Neural cell (in vitro differentiated cells): ENCODE data around the gene DCP1A. TPM values are rescaled to one million over a fixed set of nuclear protein-coding genes. Genes with fewer than 3 reads are reported as not detected.

Experiments
- H2AFZ ChIP-seq: fragments of 200-600, 300-800 bp; sonication (generic), shearing (Covaris generic); 2 replicates; pipeline ENCODE4 v1.6.0; 2014; ENCODE audit warnings: low read depth, mild to moderate bottlenecking, antibody characterized with exemption, low read length, moderate library complexity
- H3F3A ChIP-seq: fragments of 200-600 bp; shearing (Covaris generic); 2 replicates; pipeline ENCODE4 v1.6.1; 2016; ENCODE audit warnings: mild to moderate bottlenecking, moderate library complexity, mixed read lengths, antibody characterized with exemption, low read length; ENCODE audit not compliant: insufficient read depth, poor library complexity, severe bottlenecking
- H3K27ac ChIP-seq: fragments of 200-600, 300-800 bp; sonication (generic), shearing (Covaris generic); 2 replicates; pipeline ENCODE4 v1.5.1; 2014; ENCODE audit warnings: mild to moderate bottlenecking, low read length, moderate library complexity
- H3K27me3 ChIP-seq: fragments of 300-800, 200-600 bp; sonication (generic), shearing (Covaris generic); 2 replicates; pipeline ENCODE4 v1.6.0; 2014; ENCODE audit warnings: mild to moderate bottlenecking, low read depth, low read length, moderate library complexity; ENCODE audit not compliant: insufficient read depth
- H3K36me3 ChIP-seq: fragments of 300-800, 200-600 bp; sonication (generic), shearing (Covaris generic); 2 replicates; pipeline ENCODE4 v1.5.1; 2014; ENCODE audit warnings: mild to moderate bottlenecking, antibody characterized with exemption, low read length, moderate library complexity; ENCODE audit not compliant: insufficient read depth
- H3K4me2 ChIP-seq: fragments of 300-800, 200-600 bp; sonication (generic), shearing (Covaris generic); 2 replicates; pipeline ENCODE4 v1.6.0; 2014; ENCODE audit warnings: mild to moderate bottlenecking, low read length
- H3K4me3 ChIP-seq: fragments of 300-800, 200-600 bp; sonication (generic), shearing (Covaris generic); 2 replicates; pipeline ENCODE4 v1.5.1; 2014; ENCODE audit warnings: mild to moderate bottlenecking, low read length, moderate library complexity
- H3K79me2 ChIP-seq: fragments of 200-600 bp; shearing (Covaris generic); replicated peaks from 2 replicates; pipeline ENCODE4 v1.6.0; 2014; ENCODE audit warnings: mild to moderate bottlenecking, low read length, moderate library complexity; ENCODE audit not compliant: insufficient read depth
- H3K9ac ChIP-seq: fragments of 300-800, 200-600 bp; sonication (generic), shearing (Covaris generic); 2 replicates; pipeline ENCODE4 v1.6.1; 2016; ENCODE audit warnings: mild to moderate bottlenecking, low read length, mixed read lengths
- H3K9me2 ChIP-seq: fragments of 200-600 bp; shearing (Covaris generic); 2 replicates; pipeline ENCODE4 v1.6.1; 2016; ENCODE audit warnings: mild to moderate bottlenecking, low read length, mixed read lengths; ENCODE audit not compliant: insufficient read depth
- H3K9me3 ChIP-seq: fragments of 200-600, 300-800 bp; sonication (generic), shearing (Covaris generic); 2 replicates; pipeline ENCODE4 v1.6.1; 2016; ENCODE audit warnings: mild to moderate bottlenecking, mixed run types, low read length, moderate library complexity, mixed read lengths
- H4K20me1 ChIP-seq: fragments of 200-600 bp; shearing (Covaris generic); 2 replicates; pipeline ENCODE4 v1.6.1; 2016; ENCODE audit warnings: mild to moderate bottlenecking, mixed run types; ENCODE audit not compliant: insufficient read depth
- CTCF ChIP-seq: fragments of 450-650 bp; IDR thresholded peaks from 2 replicates; pipeline ENCODE4 v1.5.1; 2014; ENCODE audit warnings: antibody characterized with exemption, mild to moderate bottlenecking, moderate library complexity; ENCODE audit not compliant: poor library complexity, severe bottlenecking
- EP300 ChIP-seq: fragments of 450-650 bp; conservative IDR thresholded peaks from 2 replicates; pipeline ENCODE4 v1.6.1; 2014; ENCODE audit warnings: antibody characterized with exemption, mild to moderate bottlenecking, moderate library complexity; ENCODE audit not compliant: poor library complexity, severe bottlenecking
- EZH2 ChIP-seq: fragments of 200-600, 300-800 bp; shearing (Covaris generic), sonication (generic); IDR thresholded peaks from 2 replicates; pipeline ENCODE4 v1.6.1; 2014; ENCODE audit warnings: antibody characterized with exemption, low read length, borderline replicate concordance, mild to moderate bottlenecking; ENCODE audit not compliant: insufficient read depth, poor library complexity, severe bottlenecking
- MXI1 ChIP-seq: fragments of 450-650 bp; conservative IDR thresholded peaks from 2 replicates; pipeline ENCODE4 v1.6.1; 2014; ENCODE audit warnings: antibody characterized with exemption, mild to moderate bottlenecking; ENCODE audit not compliant: poor library complexity, severe bottlenecking
- POLR2AphosphoS5 ChIP-seq: IDR thresholded peaks from 2 replicates; pipeline ENCODE4 v1.6.1; 2012
- RAD21 ChIP-seq: fragments of 450-650 bp; conservative IDR thresholded peaks from 2 replicates; pipeline ENCODE4 v1.6.1; 2014; ENCODE audit warnings: antibody characterized with exemption, mild to moderate bottlenecking, moderate library complexity
- REST ChIP-seq: IDR thresholded peaks from 2 replicates; pipeline ENCODE4 v1.6.1; 2012; ENCODE audit warnings: borderline replicate concordance
- SMC3 ChIP-seq: fragments of 450-650 bp; conservative IDR thresholded peaks from 2 replicates; pipeline ENCODE4 v1.6.1; 2014; ENCODE audit warnings: antibody characterized with exemption, mild to moderate bottlenecking, moderate library complexity; ENCODE audit not compliant: poor library complexity
- TAF1 ChIP-seq: IDR thresholded peaks from 2 replicates; pipeline ENCODE4 v1.6.1; 2012; ENCODE audit warnings: low read depth
- polyA plus RNA-seq: library from polyadenylated mRNA; depleted of rRNA; stranded (reverse); fragments of >200 nt; gene quantifications from 2 replicates; pipeline ENCODE4 v1.2.3, GENCODE V29; 2014

The DCP1A gene
- polyA plus RNA-seq, 1 donor from 2014 or later: 12.5 TPM

- no peaks in the 10 kb centered on the region for H4K20me1 ChIP-seq
- H3K27ac ChIP-seq: no peak overlapping the region
- no peaks in the 10 kb centered on the region for H3K79me2 ChIP-seq
- H2AFZ ChIP-seq: no peak overlapping the region
- H3K4me3 ChIP-seq: no peak overlapping the region
- H3K36me3 ChIP-seq: no peaks in the 10 kb centered on the region
- TF ChIP-seq CTCF (no peak), EP300 (no peak), REST (no peak), POLR2AphosphoS5 (no peak), MXI1 (no peak), TAF1 (no peak), EZH2 (no peak), RAD21 (no peak), SMC3 (no peak)
- H3K9ac ChIP-seq: no peak overlapping the region
- no peak overlapping the region for H3K4me2 ChIP-seq
- no peaks in the 10 kb centered on the region for H3F3A ChIP-seq
- H3K9me3 ChIP-seq: no peaks in the 10 kb centered on the region
- H3K27me3 ChIP-seq: no peaks in the 10 kb centered on the region
- no peaks in the 10 kb centered on the region for H3K9me2 ChIP-seq
Measured at GRCh38 chr3:53234841-53235232, 112.5 kb downstream of the DCP1A start.

DNA sequence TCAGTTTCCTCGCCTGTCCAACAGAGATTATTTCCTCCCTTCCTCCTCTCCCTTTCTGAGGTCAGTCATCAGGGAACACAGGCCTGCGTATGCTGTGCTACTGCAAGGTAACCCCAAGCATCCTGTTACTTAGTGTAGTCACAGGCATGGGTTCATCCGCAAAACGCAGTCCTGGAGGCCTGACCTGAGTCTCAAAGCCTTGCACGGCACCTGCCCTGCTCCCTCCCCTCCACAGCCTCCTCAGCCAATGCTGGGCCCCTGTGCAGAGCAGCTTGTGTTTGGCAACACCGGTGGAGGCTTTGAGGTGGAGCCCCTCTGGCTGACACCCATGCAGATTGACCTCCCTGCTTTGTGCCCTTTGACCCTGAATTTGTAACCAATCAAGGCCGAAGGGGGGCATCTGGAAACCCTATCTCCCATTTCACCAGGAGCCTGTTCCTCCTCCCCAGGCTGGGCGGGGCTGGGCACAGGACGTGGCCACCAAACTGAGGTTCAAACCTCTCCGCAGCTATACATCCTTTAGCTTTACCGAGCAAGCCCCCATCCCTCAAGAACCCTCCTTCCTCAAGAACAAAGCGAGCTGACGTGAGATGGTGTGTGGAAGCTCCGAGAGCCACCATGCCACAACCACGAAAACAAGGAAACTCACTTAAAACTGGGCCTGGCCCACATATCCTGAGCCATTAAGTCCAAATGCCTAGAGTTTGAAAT, 113.1 kb downstream of the DCP1A start:
- H3K9ac ChIP-seq: no peak overlapping the region
- no peaks in the 10 kb centered on the region for H3K27me3 ChIP-seq
- H3K36me3 ChIP-seq: no peaks in the 10 kb centered on the region
- no peaks in the 10 kb centered on the region for H3K9me2 ChIP-seq
- no peak overlapping the region for H3K4me3 ChIP-seq
- no peak overlapping the region for H3K27ac ChIP-seq
- no peak overlapping the region for H2AFZ ChIP-seq
- no peaks in the 10 kb centered on the region for H3K79me2 ChIP-seq
- H3K4me2 ChIP-seq: no peak overlapping the region
- H4K20me1 ChIP-seq: no peaks in the 10 kb centered on the region
- H3F3A ChIP-seq: no peaks in the 10 kb centered on the region
- H3K9me3 ChIP-seq: no peaks in the 10 kb centered on the region
- TF ChIP-seq TAF1: no peak
- TF ChIP-seq MXI1: no peak
- TF ChIP-seq EP300: no peak
- no peak for TF ChIP-seq SMC3
- TF ChIP-seq RAD21: no peak
- no peak for TF ChIP-seq REST
- no peak for TF ChIP-seq CTCF
- TF ChIP-seq POLR2AphosphoS5: no peak
- no peak for TF ChIP-seq EZH2
